Stimulated activated CD8-positive, alpha-beta memory T cell treated with anti-CD3 and anti-CD28 coated beads, Interleukin-15, amount 100 ng/mL, for 24 hours (primary cell): ENCODE data around the gene DCAF5.
"Not testable (repeated sequence)": the region's sequence is repeated elsewhere in the genome, so short reads cannot be mapped to it uniquely, and the experiment has no call there.

Experiments
- DNase-seq: peaks from one replicate; pipeline ENCODE4 v3.0.0-alpha.2; 2020; ENCODE audit warnings: low read depth

Gene DCAF5

DNA sequence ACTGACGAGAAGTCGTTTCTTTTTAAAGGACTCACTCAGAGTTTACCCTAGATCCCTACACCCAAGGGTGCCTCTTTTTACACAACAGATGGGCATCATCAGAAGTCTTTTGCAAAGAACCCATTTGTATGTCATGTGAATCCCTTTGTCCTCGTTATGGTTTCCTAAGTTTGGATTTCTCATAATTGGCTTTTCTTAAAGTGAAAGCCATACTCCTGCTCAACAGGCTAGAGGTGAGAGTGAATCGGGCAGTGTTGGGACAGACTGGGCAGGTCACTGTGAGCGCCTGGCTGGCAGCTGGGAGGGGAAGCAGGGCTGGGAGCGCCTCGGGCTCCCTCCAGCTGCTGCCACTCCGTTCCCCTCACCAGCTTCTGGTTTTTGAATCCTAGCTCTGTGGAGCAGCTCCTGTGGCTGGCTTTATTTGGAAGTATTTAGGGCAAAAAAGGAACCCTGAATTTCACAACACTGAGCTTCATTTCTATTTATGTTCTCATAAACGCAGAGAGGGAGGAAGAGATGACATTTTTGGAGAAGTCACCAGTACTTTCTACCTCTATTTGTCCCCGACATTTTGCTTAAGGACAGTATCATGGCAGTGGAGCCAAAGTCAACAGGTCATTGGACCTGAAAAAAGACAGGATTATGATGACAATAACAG, 110.0 kb downstream of the DCAF5 start:
- no peak for DNase-seq

DNA sequence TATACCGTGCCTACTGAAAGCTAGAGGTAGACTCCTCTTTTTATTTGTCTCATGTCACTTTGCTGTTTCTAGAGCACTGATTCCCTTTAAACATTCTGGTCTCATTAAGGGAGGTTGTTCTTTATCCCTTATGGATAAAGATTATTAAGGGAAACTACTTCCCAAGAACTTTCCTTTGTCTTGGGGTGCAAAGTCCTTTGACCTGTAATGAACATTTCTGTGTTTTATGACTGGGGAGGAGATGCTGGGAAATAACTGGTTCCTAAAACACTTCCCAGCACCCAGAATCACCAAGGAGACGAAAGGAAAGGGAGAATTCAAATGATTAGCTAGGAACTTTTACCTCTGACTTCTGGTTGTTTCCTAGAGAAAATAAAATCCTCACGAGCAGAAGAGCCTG, 110.6 kb downstream of the DCAF5 start:
- DNase-seq = no peak

DNA sequence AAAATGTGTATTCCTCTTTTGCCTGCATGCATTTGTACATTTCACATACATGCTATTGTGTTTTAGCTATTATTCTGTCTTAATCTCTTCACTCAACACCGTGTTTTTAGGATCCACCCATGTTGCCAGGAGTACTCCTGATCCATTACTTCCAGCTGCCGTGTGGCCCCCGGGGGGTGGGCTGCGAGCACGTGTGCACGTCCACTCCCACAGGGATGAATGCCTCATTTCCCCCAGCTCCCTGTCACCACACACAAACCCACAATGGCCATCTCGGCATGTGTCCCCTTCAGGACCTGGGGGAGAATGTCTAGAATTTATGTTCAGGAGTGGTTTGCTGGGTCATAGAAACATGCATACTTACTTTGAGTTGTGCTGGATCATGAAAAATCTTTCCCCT, 111.1 kb downstream of the DCAF5 start:
- DNase-seq = no peak

DNA sequence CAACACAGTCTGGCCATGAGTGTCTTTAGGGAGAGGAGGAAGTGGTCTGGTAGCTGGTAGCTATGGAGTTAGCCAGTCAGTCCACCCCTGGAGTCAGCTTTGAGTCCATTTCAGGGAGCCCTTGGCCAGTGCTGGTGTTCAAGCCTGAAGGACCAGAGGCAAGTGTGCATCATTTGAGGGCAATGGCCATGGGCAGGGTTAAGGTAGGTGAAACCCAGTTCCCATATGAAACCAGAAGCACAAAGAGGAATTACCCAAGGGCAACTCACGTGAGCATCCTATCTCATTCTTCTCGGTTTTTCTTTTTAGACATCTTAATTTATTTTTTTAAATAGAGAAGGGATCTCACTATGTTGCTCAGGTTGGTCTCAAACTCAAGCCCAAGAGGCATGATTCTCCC, 112.6 kb downstream of the DCAF5 start:
- DNase-seq = no peak

DNA sequence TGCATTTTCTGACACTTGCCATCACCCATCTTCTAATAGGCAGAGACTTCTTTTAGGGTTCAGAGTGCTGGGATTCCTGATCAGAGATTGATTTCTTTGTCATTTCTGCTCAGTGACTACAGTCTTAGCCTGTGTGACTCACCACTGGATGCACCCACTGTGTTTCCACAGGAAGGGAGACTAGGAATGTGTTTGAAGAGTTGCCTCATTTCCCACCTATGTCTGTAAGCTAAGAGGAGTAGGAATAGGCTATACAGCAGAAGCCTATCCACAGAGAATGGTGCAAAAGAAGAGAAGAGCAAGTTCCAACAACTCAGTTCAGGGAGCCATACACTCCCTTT, 113.7 kb downstream of the DCAF5 start:
- no peak for DNase-seq

DNA sequence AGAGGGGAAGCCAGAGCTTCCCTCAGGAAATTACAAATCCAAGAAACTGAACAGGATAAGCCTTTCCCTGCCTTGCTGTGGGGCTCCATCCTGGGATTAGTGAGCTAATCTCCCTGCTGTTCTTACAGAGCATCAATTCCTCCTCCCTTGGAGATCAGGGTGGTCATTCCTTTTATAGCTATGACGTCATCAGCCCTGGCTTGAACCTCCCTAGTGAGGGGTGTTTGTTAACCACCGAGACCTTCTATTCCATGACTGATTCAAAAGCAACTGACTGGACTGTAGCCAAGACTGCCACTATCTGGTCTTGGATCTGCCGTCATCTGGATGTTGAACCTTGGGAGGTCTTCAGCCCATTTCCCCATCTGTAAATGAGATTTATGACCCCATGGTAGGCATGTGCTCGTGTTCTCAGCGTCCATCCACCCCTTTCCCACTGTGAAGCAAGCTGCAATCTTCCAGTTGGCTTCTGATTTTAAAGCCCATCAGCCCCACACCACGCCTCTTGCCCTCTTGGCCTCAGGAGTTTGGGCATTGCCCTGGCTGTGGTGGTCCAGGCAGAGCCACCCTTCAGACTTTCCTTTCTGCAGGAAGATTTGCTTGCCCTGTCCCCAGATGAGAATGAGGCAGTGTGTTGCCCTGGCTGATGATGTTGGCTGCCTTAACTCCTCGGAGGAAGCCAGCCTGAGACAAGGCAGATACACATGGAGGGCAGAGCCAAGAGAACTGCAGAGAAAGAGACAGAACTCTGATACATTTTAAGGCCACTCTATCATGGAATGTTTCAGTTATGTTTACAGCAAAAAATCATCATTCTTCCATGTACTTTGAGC, 114.2 kb downstream of the DCAF5 start:
- no peak for DNase-seq

DNA sequence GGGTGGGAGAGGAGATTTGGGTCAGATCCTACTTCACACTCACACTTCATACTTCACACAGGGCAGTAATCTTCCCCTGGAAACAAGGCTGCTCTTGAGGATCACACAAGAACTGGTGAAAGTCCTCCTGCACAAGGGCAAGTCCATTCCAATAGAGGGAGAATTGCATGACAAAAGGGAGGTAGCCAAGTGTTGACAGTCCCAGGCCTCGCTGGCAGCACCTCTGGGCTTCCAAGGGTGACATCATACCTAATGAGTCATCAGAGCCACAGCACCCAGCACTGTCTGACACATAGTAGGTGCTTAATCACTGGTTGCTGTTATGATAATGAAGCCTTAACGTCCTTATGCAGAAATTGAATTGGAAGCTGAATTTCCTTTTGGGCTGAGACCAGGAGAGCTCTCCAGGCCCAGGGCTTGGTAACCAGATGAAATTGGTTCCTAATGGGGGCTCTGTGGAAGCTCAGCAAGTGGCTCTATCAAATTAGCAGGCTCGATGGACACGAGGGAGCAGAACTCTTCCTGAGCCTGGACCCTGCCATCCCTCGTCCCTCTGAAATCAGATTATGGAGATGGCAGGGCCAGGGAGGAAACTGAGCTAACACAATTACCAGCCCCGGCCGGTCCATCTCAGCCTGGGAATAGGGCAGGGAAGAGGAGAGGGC, 115.0 kb downstream of the DCAF5 start:
- DNase-seq = no peak

DNA sequence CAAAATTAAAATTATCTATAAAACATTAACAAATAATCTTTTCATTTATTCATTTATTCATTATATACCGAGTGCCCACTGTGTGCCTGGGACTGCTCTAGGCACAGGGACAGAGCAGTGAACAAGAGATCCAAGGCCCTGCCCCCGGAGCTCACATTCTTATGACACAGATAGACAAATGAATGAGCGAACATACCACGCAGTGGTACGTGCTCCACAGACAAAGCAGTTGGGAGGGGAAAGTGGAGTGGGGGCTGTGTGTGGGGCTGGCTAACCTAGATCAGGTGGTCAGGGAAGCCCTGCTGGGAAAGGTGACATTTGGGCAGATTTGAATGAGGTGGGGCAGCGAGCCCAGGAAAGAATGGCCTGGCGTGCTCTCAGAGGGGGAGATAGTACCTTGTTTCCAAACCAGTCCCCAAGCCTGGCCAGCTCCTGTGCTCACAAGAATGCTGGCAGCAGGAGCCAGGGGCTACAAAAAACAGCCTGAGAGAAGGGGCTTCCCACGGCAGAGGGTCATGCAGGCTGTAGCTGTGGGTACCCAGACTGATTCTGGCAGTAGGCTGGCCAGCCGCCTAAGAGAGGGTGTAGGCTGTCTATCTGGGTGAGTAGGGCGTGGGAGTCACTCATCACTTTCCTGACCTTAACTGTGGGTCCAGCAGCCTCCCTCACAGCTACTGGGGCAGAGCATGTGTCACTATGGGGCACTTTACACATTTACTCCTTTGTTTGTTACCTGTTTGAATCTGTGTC, 116.0 kb downstream of the DCAF5 start:
- DNase-seq = no peak

DNA sequence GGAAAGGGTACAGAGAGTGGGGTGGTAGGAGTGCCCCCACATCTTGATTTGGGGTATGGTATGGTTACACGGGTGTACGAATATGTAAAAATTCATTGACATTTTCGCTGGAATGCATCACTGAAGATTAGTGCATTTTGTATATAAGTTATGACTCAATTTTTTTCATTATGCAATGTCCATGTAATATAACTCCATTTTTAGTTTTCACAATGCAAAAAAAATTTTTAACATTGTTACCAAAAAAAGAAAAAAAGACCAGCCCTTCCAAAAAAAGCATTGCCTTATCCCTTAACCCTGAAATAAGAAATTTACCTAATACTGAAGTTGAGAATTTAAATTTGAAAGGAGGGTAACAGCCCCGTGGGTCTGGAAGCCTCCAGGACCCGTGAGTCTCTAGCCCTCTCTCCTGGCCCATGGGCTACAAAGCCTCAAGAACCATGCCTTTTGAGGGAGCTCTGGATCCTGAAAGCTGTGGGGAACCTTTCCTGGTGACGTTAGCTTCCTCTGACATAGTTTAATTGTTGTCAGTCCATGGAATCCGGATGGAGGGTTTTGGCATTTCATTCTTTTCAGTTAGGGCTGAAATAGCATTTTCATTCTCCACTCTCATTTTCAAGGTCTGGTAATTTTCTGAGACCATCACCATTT, 118.2 kb downstream of the DCAF5 start:
- DNase-seq = no peak

DNA sequence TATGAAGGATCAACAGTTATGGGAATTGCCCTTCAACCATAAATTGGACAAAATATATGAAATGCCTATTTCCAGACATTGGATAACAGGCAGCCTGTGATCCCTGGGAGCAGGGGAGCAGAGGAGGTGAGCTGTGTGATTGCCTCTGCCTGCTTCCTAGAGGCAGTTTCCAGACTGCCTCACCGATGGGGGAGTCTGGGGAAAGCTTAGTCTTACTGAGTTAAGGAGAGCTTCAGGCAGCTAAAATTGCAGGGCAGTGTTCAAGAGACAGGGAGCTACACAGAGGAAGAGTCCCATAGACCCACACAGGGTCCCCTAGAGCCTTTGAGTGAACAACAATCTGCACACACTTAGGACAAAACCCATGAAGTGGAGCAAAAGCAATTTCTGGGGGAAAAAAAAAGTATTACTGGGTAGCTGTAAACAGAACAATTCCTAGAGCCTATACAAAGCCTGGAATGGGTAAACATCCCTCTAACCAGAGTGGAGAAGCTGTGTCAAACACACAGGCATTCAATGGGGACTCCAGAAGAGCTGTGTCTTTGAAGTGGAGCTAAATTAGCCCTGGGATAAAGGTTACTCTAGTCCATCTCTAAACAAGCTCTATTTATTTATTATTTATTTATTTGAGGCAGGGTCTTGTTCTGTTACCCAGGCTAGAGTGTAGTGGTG, 125.5 kb downstream of the DCAF5 start:
- no peak for DNase-seq

DNA sequence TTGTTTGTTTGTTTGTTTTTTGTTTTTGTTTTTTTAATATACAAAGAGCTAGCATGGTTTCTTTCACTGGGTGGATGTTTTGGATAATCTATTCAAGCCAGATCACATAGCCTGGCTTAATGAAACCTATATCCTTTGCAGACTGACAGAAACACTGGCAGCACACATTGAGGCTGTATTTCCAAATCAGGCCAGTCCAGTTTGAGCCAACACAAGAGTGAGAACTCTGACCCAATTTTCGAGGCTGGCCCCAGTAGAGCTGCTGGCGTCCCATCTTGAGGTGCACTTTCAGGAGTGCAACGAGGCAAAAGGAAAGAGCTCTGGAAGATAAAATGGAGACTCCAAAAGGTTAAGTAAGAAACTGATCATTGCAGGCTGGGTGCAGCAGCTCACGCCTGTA, 129.9 kb downstream of the DCAF5 start:
- no peak for DNase-seq

DNA sequence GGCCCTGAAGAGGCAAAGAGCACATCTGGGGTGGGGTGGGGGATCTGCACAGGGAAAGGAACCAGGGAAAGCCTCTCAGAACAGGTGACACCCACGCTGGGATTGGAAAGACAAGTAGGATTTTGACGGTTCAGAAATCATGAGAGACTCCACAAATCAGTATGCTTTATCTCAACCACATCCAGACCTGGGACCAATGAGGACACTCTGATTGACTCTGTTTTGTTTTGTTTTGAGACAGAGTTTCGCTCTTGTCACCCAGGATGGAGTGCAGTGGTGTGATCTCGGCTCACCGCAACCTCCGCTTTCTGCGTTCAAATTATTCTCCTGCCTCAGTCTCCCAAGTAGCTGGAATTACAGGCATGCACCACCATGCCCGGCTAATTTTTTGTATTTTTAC, 130.8 kb downstream of the DCAF5 start:
- not testable (repeated sequence) for DNase-seq

DNA sequence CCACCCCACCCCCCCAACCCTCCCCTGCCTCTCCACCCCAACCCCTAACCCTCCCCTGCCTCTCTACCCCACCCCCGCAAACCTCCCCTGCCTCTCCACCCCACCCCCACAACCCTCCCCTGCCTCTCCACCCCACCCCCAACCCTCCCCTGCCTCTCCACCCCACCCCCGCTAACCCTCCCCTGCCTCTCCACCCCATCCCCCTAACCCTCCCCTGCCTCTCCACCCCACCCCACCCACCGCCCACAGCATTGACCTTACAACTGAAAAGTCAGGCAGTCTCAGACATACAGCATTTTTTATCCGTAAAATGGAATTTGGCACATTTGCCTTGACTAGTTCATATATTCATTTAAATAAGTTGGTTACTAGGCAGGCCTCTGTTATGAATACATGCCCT, 135.2 kb downstream of the DCAF5 start:
- DNase-seq = no peak

DNA sequence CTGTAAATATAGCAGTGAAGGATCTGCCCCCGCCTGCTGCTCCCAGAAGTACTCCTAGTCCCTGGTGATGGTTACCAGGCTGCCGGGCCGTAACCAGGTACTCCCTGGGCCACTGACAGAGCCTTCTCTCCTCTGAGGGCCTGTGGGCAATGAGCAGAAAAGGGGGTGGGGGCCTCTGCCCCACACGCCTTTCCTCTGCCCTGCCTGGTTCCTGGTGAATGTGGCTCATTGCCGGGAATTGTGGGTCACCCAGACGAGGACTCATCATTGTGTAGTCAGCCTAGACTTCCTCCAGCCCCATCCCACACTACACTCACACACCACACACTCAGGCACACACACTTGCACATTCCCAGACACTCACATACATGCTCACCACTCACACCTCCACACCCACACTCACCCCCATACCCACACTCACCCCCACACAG, 138.1 kb downstream of the DCAF5 start:
- no peak for DNase-seq

DNA sequence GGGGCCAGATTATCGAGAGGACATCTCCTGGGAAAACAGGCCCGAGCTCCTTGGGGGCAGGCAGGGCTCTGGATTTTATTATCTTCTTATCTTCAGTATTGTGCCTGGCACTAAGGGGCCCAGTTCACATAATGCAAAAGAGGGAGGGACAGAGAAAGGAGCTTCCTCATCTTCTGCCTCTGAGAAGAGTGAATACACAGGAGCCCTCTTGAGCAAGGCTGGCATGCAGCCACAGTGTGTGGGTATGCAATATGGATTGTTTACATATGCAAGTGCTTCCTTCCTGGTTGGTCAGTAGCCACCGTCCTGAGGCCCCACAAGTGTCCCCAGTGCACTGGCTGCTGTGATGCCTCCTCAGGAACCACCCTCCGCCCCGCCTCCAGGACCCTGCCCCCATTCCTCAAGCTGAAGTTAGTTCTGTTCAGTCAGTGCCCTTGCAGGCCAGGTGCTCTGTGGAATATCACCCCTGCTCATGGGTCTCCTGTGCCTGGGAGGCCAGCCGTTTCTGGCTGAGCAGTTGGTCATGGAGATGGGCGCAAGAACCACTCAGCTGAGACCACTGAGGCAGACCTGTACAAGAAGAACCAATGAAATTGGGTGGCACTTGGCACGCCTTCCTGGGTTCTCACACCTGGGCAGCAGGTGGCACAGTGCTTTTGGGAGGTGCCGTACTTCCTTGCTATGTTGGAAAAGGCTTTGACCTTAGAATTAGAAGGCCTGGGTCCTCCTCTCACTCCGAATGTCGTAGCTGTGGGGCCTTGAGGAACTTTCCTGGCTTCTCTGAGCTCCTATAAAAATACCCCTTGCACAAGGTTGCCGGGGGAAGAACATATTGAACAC, 138.8 kb downstream of the DCAF5 start:
- no peak for DNase-seq

DNA sequence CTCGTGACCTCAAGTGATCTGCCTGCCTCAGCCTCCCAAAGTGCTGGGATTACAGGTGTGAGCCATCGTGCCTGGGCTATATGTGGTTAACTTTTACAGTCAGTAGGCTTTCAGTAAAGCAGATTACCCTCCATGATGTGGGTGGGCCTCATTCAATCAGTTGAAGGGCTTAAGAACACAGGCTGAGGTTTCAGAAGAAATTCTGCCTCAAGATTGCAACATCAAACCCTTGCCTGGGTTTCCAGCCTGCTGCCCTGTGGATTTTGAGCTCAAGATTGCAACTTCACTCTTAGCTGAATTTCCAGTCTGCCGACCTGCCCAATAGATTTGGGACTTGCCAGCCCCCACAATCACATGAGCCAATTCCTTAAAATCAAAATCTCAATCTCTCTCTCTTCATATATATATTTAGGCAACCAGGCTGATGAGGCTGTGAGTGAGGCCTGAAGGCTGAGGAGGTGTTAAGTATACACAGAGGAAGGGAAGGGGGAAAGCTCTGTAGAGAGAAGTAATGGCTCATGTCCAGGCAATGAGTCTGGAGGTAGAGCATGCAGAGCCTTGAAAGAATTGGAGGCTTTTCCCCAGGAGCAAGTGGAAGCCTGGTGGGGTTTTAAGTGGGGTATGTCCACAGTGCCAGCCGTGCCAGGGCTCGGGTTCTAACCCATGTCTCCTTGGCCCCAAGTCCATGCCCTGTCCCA, 140.5 kb downstream of the DCAF5 start:
- no peak for DNase-seq

DNA sequence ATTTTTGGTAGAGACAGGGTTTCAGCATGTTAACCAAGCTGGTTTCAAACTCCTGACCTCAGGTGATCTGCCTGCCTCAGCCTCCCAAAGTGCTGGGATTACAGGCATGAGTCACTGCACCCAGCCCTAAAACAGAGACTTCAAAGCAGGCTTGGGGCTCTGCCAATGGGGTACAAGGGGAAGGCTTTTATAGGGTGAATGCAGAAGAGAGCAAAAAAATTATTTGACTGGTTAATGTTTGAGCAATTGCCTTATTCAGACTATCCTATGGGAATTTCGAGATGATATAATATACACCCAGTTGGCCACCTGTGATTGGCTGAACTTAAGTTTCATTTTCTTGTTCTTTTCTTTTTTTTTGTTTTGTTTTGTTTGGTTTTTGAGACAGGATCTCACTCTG, 142.3 kb downstream of the DCAF5 start:
- no peak for DNase-seq

DNA sequence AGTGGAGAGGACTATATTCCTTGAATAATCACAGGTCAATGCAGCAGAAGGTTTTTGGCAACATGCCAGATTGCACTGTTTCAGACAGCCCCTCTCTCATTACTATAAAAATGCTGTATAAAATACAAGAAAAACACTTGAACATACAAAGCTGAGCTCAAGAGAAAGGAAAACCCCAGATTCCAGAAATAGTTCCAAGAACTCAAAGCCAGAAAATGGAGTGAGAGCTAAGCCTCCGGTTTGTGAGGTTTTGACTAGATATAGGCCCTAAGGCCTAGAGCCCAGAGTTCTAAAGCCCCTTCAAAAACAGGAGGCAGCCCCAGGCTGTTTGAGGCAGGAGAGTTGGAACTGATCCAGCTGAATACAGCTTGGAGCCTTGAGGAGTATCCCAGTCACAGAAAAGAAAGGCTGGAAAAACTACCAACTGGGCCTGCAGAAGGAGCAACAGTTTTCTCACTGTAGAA, 144.5 kb downstream of the DCAF5 start:
- no peak for DNase-seq

DNA sequence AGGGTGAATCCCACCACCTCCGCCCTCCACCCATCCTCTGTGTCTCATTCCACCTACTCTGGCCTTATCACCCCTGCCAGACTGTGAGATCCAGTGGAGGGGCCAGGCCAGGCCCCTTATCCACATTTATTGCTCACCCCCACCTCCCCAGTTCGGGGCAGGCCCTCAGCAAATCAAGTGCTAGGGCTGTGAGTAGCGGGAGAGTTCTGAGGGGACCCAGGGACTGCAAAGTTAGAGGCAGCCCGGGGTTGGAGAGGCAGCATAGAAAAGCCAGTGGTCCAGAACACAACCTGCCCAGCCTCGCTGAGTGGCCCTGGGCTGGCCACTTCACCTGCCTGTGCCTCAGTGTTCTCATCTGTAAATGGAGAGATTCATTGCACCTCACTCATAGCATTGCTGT, 146.6 kb downstream of the DCAF5 start:
- no peak for DNase-seq
